ENCODE measurements around the gene UBN1. TPM values are rescaled to one million over a fixed set of nuclear protein-coding genes. Genes with fewer than 3 reads are reported as not detected.
"Not testable (repeated sequence)": the region's sequence is repeated elsewhere in the genome, so short reads cannot be mapped to it uniquely, and the experiment has no call there.

The UBN1 gene
- total RNA-seq, 1 donor from 2014 or later = 26.6 TPM

DNA sequence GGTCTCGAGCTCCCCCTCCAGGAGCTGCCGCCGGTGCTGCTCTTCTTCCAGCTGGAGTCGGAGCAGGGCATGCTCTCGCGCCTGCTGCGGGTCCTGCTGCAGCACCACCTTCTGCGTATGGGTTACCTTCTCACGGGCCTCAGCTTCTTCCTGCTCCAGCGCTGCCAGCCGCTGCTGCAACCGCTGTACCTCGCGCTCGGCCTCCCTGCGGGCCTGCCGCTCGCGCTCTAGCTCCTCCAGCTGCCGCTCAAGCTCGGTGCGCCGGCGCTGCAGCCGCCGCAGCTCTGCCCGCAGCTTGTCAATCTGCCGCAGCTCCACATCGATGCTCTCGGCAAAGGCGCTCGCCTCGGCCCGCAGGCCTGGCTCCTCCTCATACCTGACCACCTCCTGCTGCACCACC is 36.9 kb downstream of the UBN1 start:
- DNase-seq (ENCODE audit: low read depth, low spot score) = no peak

DNA sequence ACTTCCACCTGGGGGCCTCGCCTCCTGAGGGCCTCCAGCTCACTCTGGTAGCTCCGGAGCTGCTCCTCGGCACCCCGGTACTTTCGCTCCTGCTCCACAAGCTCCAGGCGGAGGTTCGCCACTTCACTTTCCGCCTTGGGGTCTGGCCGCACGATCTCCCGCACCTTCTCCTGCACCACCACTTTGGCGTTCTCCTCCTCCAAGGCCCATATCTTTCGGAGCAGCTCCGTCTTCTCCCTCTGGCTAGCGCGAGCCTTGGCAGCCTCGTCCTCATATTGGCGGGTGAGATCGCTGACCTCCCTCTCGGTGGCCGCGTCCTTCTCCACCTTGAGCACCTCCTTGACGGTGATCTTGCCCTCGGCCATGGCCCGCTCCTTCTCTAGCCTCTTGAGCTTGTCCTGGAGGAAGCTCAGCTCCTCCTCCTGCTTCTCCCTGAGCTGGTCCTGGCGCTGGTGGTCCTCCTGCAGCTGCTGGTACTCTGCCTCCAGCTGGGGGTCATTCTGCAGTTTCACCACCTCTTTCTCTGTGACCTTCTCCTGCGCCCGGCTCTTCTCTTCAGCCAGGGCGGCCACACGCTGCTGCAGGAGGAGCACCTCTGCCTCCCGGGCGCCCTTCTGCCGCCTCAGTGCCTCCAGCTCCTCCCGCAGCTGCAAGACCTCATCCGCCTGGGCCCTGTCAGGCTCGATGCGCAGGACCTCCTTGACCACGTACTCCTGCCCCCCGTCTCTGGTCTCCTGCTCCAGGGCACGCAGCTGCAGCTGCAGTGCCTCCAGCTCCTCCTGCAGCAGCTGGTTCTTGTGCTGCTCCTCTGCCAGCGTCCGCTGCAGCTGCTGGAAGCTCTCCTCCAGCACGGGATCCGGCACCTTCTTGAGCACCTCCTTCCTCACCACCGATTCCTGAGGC is 37.9 kb downstream of the UBN1 start:
- no peak for DNase-seq (ENCODE audit: low read depth, low spot score)

DNA sequence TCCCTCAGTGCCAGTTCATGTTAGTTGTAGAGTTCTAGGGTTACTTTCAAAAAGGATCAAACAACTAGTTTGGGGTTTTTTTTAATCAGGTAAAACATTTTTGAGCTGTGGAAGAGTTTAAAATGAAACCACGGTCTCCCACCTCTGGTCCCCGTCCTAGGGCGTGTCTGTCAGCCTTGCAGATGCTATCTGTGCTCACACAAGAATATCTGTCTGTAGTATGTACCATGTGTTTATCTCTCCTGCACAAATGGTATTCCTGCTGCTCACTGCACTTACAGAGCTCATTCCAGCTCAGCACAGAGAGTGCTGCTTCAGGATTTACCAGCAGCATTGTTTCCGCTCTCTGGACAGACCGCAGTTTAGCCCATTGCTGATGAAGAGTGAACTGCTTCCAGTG is 38.9 kb downstream of the UBN1 start:
- no peak for DNase-seq (ENCODE audit: low read depth, low spot score)

DNA sequence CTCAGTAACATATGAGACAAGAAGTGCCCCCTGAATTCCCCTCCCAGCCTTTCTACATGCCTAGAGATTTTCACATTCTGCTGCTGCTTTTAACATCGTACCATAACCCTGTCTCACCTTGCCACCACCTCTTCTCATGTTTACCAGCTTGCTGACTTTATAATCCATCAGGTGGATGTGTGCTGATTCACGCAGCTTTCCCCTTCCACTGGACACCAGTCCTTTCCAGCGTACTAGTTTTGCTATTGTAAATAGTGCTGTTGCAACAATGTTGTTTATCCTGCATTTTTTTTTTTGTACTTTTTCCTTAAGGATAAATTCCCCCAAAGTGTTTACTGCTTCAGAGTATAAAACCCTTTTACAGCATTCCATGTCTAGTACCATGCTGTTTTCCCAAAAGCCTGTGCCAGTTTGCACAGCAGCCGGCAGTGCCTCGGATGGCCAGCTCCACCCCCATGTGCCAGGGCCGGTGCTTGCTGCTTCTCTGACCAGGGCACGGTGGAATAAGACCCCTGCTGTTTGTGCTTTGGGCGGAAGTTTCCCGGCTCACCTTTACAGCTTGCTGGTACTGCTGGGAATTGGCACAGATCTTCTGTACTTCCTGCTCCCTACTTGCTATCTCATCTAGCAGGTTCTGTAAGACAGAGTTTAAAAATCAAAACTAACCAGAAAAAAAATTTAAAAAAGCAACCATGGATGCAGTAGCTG is 41.3 kb downstream of the UBN1 start:
- no peak for DNase-seq (ENCODE audit: low read depth, low spot score)

DNA sequence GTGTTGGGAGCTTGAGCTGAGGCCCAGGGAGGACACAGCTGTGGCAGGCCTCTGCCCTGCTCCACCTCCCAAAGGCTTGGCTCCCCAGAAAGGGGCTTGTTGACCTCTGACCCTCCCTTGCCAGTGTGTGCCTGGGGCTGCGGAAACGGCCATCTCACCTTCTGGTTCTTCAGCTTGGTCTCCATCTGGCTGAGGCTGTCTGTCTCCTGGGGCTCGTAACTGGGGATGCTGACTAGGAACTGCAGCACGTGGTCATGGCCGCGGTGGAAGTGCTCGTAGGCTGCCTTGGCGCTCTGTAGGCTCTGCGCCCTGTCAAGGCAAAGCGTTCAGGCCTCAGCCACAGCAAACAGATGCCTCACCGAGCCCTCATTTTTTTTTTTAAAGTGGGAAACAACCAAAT is 42.7 kb downstream of the UBN1 start:
- DNase-seq (ENCODE audit: low read depth, low spot score) = no peak

DNA sequence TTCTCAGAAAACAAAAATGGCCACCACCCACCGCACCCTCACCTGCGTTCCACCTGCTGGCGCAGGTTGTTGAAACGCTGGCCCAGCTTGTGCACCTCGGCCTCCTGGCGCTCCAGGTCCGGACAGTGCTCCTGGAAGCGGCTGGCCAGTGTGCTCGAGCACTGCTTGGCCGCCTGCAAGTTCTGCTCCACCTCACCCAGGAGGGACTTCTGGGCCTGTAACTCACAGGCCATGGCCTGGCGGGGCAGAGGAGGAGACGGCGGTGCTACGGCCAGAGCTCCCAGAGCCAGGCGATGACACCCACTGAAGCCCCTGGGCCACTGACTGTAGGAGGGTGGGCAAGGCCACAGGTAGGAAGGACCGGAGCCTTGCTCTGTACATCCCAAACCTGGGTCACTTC is 43.4 kb downstream of the UBN1 start:
- DNase-seq (ENCODE audit: low read depth, low spot score) = no peak

DNA sequence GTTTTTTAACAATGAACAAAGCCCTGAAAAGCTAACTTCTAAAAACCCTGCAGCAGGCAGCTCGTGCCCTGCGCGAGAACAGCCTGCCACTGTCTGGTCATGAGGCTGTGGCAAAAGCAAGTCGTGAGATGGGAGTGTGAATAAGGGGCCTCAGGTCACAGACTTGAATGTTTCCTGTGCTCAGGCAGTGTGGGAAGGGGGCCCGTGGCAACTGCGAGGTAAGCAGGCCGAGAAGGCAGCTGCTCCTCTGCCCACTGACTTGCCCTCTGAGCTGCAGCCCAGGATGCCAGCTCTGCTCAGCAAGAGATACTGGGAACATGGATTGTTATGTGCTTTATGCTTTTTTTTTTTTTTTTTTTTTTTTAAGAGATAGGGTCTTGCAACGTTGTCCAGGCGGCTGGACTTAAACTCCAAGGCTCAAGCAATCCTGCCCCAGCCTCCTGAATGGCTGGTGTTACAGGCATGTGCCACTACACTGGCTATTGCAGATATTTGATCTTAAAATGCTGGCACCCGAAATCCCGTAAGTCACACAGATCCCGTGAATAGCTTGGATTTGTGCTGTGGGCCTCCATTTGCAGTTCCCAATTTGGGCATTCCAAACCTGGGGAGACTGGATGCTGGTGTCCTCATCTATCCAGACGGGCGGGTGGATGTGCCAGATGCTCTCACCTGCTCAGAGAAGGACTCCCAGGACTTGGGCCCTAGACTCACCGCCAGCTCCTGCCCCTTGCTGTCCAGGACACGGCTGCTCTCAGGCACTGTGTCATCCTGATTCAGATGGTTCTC is 44.0 kb downstream of the UBN1 start:
- no peak for DNase-seq (ENCODE audit: low read depth, low spot score)

DNA sequence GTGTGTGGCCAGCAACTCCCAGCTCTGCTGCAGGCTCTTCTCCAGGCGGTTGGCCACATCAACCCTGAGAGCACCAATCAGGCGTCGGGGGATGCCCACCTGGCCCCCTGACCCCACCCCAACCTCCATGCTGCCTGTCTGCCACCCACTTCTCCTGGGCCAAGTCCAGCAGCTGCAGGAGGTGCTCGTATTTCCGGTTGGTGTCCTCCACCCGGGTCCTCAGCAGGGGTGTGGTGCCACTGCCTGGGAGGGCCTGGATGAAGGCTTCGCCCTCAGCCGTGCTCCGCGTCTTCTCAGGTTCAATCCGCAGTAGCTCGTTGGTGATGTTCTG is 44.6 kb downstream of the UBN1 start:
- DNase-seq (ENCODE audit: low read depth, low spot score) = no peak

DNA sequence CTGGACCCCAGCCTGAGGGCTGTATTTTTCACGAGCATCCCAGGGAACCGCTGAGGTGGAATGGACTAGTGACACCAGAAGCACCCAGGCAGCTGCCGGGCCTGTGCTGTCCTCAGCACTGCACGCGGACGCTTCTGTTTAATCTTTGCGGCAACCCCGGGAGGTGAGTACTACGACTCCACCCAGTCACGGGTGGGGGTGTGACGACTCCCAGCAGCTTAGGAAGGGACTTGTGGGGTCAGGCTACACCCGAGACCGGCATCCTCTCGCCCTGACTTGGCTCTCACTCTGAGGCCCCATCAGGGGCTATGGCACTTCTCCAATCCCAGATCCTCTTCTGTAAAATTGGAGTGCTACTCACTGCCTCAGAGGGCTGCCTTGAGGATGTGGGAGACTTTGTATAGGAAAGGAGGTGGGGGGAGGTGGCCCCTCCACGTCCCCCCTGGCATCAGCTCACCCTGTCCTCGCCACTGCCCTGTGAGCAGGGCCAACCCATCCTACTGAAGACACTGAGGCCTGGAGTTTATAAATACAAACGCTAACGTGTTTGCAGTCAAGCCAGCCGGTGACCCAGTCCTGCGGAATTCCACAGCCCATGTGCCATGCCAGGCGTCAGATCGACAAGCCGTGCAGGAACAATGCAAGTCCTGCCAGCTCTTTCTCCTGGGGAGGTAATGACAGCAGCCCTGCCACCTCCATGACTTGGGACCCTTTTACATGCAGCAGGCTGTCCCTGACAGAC is 45.3 kb downstream of the UBN1 start:
- no peak for DNase-seq (ENCODE audit: low read depth, low spot score)

DNA sequence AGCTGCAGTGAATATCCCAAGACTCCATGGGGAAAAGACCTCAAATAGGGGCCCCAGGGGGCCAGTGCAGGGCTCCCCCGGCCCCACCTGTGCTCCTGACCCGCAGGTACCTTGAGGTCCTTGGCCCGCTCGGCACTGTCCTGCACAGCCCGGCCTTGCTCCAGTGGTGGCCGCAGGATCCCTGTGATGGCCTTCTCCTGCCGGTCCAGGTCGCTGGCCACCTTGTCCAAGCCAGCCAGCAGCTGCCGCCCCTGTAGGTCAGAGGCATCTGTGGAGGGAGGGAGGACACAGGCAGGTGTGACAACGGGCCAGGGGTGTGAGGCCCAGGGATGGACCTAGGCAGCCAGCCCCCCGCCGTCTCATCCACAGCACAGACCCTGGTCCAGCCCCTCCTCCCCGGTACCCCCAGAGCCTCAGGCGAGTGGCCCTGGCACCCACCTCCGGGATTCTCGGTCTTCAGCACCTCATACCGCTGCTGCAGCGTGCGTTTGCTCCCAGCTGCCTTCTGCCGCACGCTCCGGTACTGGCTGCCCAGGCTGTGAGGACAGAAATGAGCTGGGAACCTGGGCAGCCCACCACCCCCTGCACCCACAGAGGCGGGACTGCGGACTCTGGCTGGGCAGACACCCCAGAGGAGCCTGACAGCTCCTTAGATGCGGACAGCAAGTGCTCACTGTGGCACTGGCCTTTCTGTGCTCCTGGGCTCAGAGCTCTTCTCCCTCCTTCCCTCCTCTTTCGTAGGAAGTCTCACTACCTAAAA is 46.0 kb downstream of the UBN1 start:
- DNase-seq (ENCODE audit: low read depth, low spot score) = no peak

DNA sequence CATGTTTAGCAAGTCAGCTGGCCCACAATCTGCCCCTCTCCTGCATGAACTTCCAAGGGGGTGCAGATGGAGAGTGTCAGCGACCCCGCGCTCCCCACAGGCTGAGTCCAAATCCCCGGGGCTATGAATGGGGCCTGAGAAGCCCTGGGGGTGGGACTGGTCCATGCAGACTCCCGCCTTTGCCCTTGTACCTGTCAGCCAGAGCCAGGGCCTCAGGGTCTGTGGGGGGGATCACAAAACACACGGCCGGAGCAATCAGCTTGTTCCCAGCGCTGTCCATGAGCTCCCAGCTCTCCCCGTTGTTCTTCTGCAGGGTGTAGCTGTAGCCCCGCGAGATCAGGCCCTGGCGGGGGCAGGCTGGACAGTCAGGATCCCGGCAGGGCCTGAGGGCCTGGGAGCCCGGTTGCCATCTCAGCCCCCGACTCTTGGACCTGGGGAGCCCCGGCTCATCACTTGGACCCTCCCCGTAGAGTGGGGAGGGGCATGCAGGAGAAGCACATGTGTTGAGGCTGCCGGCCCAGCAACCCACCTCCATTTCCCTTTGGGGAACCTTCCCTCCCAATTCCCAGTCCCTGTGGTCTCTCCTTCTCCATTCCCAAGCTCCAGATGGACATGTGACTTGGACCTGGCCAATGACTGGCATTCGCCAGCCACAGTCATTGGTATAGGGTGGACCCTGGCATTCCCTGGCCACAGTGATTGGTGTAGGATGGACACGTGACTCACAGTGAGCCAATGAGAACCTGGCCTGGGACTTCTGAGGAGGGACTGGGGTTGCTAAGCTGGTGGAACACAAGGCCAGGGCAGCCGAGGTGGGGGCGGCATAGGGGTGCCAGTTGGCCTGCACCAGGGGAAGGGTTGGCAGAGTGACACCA is 47.2 kb downstream of the UBN1 start:
- DNase-seq (ENCODE audit: low read depth, low spot score) = no peak

DNA sequence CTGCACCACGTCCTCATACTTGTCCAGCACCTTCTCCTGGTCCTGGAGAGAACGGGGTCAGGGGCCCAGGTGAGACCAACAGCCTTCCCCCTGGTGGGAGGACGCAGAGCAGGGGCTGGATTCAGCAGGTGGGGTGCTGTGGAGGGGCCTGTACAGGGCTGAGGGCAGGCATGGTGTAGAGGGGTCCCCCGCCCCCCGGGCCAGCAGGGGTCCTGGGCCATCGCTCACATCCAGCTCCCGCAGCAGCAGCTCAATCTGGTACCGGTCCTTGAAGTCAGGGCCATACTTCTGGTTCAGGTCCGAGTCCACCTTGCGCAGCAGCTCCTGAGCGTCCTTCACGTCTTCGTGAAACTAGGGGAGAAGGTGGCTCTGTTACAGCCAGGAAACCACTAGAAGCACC is 48.1 kb downstream of the UBN1 start:
- DNase-seq (ENCODE audit: low read depth, low spot score) = no peak

DNA sequence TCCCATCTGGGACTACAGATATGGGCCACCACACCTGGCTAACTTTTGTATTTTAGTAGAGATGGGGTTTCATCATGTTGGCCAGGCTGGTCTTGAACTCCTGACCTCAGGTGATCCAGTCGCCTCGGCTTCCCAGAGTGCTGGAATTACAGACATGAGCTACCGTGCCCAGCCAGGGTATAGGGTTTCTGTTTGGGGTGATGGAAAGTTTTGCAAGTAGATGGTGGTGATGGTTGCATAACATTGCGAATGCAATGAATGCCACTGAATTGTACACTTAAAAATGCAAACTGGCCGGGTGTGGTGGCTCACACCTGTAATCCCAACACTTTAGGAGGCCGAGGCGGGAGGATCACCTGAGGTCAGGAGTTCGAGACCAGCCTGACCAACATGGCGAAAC is 49.5 kb downstream of the UBN1 start:
- DNase-seq (ENCODE audit: low read depth, low spot score) = not testable (repeated sequence)

DNA sequence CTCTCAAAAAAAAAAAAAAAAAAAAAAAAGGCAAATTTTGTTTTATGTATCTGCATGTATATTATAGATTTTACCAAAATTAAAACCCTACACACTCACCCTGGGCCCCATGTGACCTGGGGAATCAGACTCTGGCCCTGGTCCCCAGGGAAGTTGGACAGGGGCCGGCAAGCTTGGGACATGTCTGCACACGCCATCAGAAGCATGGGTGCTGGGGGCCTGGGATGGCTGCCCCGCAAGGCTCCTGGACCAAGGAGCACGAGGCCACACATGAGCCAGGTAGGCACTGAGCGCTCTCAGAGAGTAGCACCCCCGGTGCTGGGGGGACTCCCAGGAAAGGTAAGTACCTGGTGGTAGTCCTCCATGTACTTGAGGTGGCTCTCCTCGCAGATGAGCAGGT is 50.0 kb downstream of the UBN1 start:
- no peak for DNase-seq (ENCODE audit: low read depth, low spot score)

DNA sequence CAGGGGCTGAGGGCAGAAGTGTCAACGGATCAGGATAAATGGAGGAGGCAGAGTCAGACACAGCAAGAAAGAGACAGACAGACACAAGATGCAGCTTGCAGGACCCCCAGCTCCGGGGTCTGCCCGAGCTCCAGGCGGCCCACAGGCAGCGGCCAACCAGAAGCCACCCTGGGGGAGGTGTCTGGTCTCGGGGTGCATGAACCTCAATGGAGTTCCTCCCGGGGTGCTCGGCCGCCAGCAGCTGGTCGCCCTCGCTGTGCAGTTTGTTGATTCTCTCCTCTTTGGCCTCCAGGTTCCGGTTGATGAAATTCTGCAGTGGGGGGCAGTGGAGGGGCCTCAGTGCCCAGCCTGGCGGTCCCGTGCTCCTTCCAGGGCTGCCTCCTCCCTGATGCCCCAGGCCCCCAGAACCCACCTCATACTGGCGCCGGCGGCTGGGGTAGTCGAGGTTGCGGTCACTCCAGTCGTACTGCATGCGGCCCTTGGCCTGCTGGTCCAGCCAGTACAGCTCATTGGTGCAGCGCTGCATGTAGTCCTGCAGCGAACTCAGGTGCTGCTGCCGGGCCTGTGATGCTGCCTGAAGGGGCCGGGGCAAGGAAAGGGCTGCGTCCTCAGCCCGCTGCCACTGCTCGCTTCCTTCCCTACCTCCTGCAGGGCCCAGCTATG is 51.7 kb downstream of the UBN1 start:
- DNase-seq (ENCODE audit: low read depth, low spot score) = no peak

DNA sequence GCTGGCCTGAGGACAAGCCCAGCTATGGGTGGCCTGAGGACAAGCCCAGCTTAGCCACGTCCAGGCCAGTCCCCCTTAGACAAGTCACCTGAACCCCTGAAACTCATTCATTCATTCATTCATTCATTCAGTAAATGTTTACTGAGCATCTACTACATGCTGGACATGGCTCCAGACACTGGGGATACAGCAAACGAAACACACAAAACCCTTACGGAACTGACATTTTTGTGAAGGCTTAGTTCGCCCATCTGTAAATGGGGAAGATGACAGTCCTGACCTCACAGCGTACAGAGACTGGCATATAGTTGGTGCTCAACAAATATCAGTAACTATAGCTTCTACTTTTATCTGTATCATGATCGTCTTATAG is 52.2 kb downstream of the UBN1 start:
- no peak for DNase-seq (ENCODE audit: low read depth, low spot score)

DNA sequence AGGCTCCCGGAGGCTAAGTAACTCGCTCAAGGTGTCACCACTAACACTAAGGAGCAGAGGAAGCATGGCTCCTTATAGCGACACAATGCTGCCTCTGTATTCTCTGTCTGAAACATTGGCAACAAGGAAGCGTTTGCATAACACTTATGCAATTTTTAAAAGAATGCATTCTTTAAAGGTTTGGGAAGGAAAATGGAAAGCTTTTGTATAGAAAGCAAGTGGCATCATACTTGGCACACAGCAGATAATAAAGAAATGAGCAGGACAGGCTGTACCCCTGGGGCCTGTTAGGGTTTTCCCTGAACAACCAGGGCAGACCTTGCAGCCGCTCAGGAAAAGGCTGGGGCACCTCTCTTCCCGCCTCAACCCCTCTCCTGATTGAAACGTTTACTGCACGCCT is 52.8 kb downstream of the UBN1 start:
- DNase-seq (ENCODE audit: low read depth, low spot score) = no peak

DNA sequence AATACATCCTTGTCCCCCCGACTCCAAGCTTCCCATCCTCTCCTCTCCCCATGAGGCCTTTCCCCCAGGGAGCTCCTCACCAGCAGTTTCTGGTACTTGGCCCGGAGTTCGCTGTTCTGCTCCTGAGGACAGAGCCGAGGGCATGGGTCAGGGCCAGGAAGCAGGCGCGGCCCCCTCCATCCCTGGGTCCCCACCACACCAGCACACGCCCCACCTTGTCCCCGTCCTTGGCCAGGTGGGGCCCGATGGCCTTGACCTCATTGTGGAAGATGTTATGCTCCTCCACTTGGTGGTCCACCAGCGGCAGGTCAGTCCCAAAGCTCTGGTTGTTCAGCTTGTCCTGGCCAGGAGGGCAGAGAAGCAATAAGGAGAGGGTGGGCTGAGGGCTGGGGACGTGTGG is 53.5 kb downstream of the UBN1 start:
- no peak for DNase-seq (ENCODE audit: low read depth, low spot score)

DNA sequence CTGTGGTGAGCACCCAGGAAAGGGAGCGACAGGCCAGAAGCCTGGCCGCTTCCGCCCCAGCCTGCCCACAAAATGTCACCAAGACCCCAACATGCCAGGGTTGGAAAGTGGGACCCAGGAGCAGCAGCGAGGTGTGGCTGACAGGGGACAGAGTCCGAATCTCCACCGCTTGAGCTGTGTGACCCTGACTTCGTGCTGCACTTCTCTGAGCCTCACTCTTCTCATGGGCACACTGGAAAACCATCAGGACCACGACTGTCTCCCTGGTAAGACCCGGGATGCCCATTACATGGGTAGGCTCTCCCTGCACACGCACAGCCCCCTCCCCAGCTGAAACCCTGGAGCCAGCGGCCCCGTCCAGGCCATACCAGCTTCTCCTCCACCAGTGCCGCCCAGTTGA is 54.8 kb downstream of the UBN1 start:
- no peak for DNase-seq (ENCODE audit: low read depth, low spot score)

Data from pulmonary artery endothelial cell (primary cell).